ENCODE measurements around the gene PDYN.

- TF ChIP-seq CTCF (IDR thresholded peaks at IDR 0.05) (no peak), POLR2A (IDR thresholded peaks at IDR 0.05; ENCODE audit: low read depth) (no peak)
These were observed 38.3 kb upstream of the PDYN start for GRCh38 chr20:2032168-2032567.

Data from esophagus muscularis mucosa (tissue), 3 donors.